NT2/D1 (cell line): ENCODE measurements around the gene SIM2.

ENCODE experiments used
- DNase-seq: peaks from one replicate; pipeline ENCODE4 v3.0.0-alpha.2; 2011; ENCODE audit warnings: low read depth, low spot score
- H3K27me3 ChIP-seq: 2 replicates; pipeline ENCODE4 v1.6.0; 2011; ENCODE audit warnings: mild to moderate bottlenecking; ENCODE audit not compliant: insufficient read length, insufficient read depth
- H3K36me3 ChIP-seq: 2 replicates; pipeline ENCODE4 v1.6.1; 2011; ENCODE audit warnings: mild to moderate bottlenecking, low read length, mixed read lengths; ENCODE audit not compliant: insufficient read depth, insufficient read length
- H3K4me1 ChIP-seq: 2 replicates; pipeline ENCODE4 v1.5.1; 2011; ENCODE audit not compliant: insufficient read depth, insufficient read length
- H3K4me3 ChIP-seq: 2 replicates; pipeline ENCODE4 v1.5.1; 2011; ENCODE audit warnings: low read depth; ENCODE audit not compliant: insufficient read length
- H3K9ac ChIP-seq: 2 replicates; pipeline ENCODE4 v1.6.0; 2011; ENCODE audit warnings: low read depth; ENCODE audit not compliant: insufficient read length
- H3K9me3 ChIP-seq: 2 replicates; pipeline ENCODE4 v1.5.1; 2011; ENCODE audit warnings: mild to moderate bottlenecking, low read length; ENCODE audit not compliant: insufficient read depth
- SUZ12 ChIP-seq: IDR thresholded peaks from 2 replicates; pipeline ENCODE4 v1.6.1; 2011; ENCODE audit not compliant: insufficient read length, insufficient read depth; ENCODE audit errors: extremely low read depth
- YY1 ChIP-seq: IDR thresholded peaks from 2 replicates; pipeline ENCODE4 v1.6.1; 2011; ENCODE audit not compliant: insufficient read length, insufficient read depth
- ZNF274 ChIP-seq: IDR thresholded peaks from 2 replicates; pipeline ENCODE4 v1.6.1; 2011; ENCODE audit warnings: mild to moderate bottlenecking, low read depth, low read length

Gene SIM2

GRCh38 chr21:36728371-36729111, 29.6 kb downstream of the SIM2 start:
- DNase-seq = no peak
- peak overlapping the region; percentile 10 for H3K9ac ChIP-seq
- no peaks in the 10 kb centered on the region for H3K36me3 ChIP-seq
- TF ChIP-seq ZNF274 (no peak), YY1 (no peak), SUZ12 (no peak)
- H3K4me1 ChIP-seq = no peaks in the 10 kb centered on the region
- no peaks in the 10 kb centered on the region for H3K9me3 ChIP-seq
- peaks cover 16% of the 10 kb centered on the region for H3K27me3 ChIP-seq
- no peak overlapping the region for H3K4me3 ChIP-seq

DNA sequence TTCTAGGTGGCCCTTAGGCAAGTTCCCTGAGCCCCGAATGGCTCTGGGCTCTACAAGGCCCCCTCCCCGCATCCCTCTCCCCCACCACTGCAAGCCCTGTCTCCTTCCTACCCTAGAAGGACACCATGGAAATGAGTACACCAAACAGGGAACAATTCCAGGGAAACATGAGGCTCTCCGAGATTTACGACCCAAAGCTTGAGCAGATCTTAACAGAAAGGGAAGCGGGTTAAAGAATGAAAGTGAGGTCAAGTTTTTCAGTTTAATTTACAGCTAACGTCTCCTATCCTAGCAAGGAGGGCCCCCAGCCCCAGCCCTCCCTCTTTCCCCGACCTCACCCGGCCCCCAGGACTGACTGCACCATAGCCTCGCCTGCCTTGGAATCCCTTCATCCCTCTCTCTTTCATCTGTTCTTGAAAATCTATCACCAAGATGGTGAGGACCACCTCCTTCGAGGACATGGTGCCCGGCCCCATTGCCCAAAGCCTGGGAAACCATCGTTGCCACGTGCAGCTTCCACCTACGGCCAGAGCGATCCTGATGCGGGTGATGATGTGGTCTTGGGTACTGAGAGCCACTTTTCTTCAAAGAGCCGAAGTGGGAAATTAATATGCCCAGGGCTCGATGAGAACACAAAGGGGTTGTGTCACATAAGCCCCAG, 30.5 kb downstream of the SIM2 start:
- TF ChIP-seq SUZ12 = no peak
- no peak for TF ChIP-seq ZNF274
- TF ChIP-seq YY1 = no peak
- DNase-seq = no peak
- Histone ChIP-seq H3K9me3 (no peaks in the 10 kb centered on the region), H3K36me3 (no peaks in the 10 kb centered on the region), H3K4me3 (no peak overlapping the region), H3K27me3 (peaks cover 15% of the 10 kb centered on the region), H3K4me1 (no peaks in the 10 kb centered on the region), H3K9ac (no peak overlapping the region)

- Histone ChIP-seq H3K9ac (no peak overlapping the region), H3K27me3 (peaks cover 15% of the 10 kb centered on the region), H3K36me3 (no peaks in the 10 kb centered on the region), H3K4me1 (peaks cover 5% of the 10 kb centered on the region), H3K4me3 (no peak overlapping the region), H3K9me3 (no peaks in the 10 kb centered on the region)
- TF ChIP-seq YY1 = no peak
- no peak for TF ChIP-seq ZNF274
- no peak for TF ChIP-seq SUZ12
- DNase-seq = no peak
Measured at GRCh38 chr21:36730291-36731281, 31.7 kb downstream of the SIM2 start.

DNA sequence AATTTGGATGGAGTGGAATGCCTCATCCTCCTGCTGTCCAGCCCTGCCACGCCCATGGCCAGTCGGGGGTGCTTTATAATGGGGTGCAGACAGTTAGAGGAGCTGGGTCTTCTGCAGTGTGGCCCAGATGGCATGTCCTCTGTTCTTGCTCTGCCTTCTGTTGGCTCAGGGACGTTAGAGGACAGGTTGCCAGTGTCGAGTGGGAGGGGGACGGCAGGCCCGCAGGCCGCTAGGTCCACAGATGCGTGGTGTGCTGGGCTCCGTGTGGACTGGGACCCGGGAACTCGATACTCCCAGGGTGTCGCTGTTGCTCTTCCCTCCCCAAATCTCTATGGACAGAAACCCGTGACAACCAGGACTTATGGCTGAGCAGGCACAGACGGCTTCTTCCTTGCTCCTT, 33.3 kb downstream of the SIM2 start:
- TF ChIP-seq ZNF274 = no peak
- TF ChIP-seq SUZ12 = no peak
- TF ChIP-seq YY1 = no peak
- Histone ChIP-seq H3K36me3 (no peaks in the 10 kb centered on the region), H3K4me3 (no peak overlapping the region), H3K27me3 (peaks cover 15% of the 10 kb centered on the region), H3K9me3 (no peaks in the 10 kb centered on the region), H3K9ac (no peak overlapping the region), H3K4me1 (peaks cover 12% of the 10 kb centered on the region)
- DNase-seq = no peak

- Histone ChIP-seq H3K4me3 (no peak overlapping the region), H3K36me3 (no peaks in the 10 kb centered on the region), H3K9ac (no peak overlapping the region), H3K4me1 (peaks cover 12% of the 10 kb centered on the region), H3K27me3 (peaks cover 15% of the 10 kb centered on the region), H3K9me3 (no peaks in the 10 kb centered on the region)
- TF ChIP-seq YY1 (no peak), SUZ12 (no peak), ZNF274 (no peak)
- no peak for DNase-seq
Measured at GRCh38 chr21:36732761-36733160, 33.8 kb downstream of the SIM2 start.

GRCh38 chr21:36733857-36734256, 34.9 kb downstream of the SIM2 start:
- no peaks in the 10 kb centered on the region for H3K9me3 ChIP-seq
- peaks cover 17% of the 10 kb centered on the region for H3K4me1 ChIP-seq
- peaks cover 11% of the 10 kb centered on the region for H3K27me3 ChIP-seq
- H3K9ac ChIP-seq = no peak overlapping the region
- no peak overlapping the region for H3K4me3 ChIP-seq
- no peak for DNase-seq
- TF ChIP-seq YY1 (no peak), SUZ12 (no peak), ZNF274 (no peak)
- no peaks in the 10 kb centered on the region for H3K36me3 ChIP-seq
